ENCODE results near the gene PDS5A.
"Not testable (repeated sequence)": the region's sequence is repeated elsewhere in the genome, so short reads cannot be mapped to it uniquely, and the experiment has no call there.

The PDS5A gene

DNA sequence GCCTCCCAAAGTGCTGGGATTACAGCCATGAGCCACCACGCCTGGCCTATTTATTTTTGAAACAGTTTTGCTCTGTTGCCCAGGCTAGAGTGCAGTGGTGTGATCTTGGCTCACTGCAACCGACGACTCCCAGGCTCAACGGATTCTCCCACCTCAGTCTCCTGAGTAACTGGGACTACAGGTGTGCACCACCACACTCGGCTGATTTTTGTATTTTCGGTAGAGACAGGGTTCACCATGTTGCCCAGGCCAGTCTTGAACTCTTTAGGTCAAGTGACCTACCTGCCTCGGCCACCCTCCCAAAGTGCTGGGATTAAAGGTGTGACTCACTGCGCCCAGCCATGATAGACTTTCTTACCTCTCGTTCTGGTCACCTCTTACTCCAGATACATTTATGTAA lies 155.8 kb downstream of the PDS5A start:
- DNase-seq, result no peak

DNA sequence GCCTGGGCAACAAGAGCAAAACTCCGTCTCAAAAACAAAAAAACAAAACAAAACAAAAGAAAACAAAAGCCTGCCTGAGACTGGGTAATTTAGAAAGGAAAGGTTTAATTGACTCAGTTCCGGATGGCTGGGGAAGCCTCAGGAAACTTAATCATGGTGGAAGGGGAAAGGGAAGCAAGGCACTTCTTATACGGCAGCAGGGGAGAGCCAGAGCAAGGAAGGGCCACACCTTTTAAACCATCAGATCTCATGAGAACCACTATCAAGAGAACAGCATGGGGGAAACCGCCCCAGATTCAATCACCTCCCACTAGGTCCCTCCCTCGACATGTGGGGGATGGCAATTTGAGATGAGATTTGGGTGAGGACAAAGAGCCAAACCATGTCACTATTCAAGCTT lies 157.5 kb downstream of the PDS5A start:
- no peak for DNase-seq

DNA sequence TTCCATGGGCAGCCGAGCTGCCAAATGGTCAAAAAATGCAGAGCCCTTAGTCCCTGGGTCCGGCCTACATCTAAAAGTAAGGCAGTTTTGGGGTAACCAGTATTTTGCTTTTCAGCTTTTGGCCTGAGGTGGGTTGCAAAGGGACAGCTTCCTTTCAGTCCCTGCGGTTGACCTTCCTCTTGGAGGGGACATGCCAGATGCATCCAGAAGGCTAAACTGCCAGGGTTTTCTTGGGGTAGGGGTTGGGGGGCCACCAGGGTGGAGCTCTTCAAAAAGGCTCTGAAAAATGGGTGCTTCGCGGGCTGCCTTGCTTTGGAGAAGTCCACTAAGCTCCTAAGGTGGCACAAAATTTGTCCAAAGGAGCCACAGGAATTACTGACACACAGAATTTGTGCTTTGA lies 159.1 kb downstream of the PDS5A start:
- DNase-seq, result no peak

DNA sequence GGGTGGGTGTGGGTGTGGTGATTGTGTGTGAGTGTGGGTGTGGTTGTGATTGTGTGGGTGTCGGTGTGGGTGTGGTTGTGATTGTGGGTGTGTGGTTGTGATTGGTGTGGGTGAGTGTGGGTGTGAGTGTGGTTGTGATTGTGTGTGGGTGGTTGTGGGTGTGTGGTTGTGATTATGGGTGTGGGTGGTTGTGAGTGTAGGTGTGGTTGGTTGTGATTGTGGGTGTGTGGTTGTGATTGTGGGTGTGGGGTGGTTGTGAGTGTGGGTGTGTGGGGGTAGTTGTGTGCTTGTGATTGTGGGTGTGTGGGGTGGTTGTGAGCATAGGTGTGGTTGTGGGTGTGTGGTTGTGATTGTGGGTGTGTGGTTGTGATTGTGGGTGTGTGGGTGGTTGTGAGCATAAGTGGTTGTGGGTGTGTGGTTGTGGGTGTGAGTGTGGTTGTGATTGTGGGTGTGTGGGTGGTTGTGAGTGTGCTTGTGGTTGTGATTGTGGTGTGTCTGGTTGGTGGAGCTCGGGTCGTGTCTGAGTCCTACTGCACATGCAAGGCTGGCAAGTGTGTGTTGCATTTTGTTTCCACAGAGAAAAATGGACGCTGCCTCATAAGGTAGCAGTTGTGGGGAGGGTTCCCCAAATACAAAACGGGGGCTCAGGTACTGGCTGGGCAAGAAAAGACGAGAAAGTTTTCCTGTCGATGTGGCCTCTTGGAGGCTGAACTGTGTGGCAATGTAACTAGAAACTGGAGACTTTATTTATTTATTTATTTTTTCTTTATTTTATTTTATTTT lies 163.1 kb downstream of the PDS5A start:
- DNase-seq, result no peak

- not testable (repeated sequence) for DNase-seq
Observed at GRCh38 chr4:39813761-39814160, 163.9 kb downstream of the PDS5A start.

- not testable (repeated sequence) for DNase-seq
Observed at GRCh38 chr4:39813033-39813432, 164.7 kb downstream of the PDS5A start.

GRCh38 chr4:39812500-39812899 lies 165.2 kb downstream of the PDS5A start:
- DNase-seq, result no peak

DNA sequence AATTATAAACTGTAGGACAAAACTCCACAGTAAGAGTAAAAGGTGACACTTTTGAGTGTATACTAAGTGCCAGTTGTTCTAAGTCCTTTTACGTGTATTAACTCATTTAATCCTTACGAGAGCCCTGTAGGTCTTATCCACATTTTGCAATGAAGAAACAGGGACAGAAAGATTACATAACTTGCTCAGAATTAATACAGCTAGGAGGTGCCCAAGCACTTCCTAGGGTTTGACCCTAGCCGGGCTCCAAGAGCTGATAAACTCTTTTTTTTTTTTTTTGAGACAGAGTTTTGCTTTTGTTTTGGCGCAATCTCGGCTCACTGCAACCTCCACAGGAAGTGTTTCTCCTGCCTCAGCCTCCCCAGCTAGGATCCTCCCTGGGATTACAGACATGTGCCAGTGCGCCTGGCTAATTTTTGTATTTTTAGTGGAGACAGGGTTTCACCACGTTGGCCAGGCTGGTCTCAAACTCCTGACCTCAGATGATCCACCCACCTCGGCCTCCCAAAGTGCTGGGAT lies 169.4 kb downstream of the PDS5A start:
- peak; percentile 33 to 57 for DNase-seq

DNA sequence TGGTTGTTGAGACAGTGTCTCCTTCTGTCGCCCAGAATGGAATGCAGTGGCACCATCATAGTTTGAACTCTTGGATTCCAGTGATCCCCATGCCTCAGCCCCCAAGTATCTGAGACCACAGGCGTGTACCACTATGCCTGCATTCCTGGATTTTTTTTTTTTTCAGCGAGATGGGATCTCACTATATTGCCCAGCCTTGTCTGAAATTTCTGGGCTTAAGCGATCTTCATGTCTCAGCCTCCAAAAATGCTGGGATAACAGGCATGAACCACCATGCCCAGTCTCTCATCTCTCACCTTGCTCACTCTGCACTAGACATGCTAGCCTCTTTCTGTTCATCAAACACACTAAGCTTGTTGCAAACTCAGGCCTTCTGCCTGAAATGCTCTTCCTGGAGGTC lies 175.7 kb downstream of the PDS5A start:
- no peak for DNase-seq

GRCh38 chr4:39792976-39793375 lies 184.7 kb downstream of the PDS5A start:
- DNase-seq, result not testable (repeated sequence)

DNA sequence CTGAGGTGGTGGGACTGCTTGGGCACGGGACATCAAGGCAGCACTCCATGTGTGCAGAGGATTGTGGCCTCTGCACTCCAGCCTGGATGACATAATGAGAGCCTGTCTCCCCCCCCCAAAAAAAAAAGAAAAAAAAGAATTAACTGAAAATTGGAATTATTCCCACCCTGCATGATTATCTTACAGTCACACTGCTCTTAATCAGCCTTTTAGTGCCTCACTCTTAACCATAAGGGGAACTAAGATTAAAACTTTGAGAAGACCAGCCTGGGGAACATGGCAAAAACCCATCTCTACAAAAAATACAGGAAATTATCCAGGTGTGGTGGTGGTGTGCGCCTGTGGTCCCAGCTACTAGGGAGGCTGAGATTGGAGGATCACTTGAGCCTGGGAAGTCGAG lies 185.2 kb downstream of the PDS5A start:
- DNase-seq, result no peak

DNA sequence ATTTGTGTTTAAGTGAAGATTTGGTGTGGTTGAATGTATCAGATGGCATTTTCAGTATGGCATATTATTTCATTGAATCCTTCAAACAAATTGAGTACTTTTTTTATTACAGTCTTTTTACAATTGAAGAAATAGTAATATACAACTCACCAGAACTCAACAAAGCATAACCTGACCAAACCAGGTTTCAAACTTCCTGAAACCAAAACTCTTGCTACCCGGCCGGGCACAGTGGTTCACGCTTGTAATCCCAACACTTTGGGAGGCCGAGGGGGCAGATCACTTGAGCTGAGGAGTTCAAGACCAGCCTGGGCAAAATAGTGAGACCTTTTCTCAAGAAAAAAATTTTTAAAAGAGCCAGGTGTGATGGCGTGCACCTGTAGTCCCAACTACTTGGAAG lies 185.6 kb downstream of the PDS5A start:
- no peak for DNase-seq

GRCh38 chr4:39786838-39787237 lies 190.9 kb downstream of the PDS5A start:
- no peak for DNase-seq

DNA sequence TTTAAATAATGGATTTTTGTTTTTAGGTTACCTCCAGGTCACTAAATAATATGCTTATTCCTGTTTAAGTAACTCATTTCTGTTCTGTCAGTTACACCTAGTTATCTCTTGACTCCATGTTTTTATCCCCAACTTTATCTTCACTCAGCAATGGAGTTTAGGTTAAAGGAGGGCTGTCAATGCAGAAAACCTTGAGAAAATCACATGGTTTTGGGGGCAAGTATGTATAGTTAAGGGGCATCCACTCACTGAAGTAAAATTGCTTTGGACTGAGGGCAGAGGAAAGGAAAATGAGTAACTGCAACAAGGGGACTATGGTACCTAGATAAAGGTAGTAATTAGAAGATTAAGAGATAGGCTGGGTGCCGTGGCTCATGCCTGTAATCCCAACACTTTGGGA lies 192.6 kb downstream of the PDS5A start:
- no peak for DNase-seq

DNA sequence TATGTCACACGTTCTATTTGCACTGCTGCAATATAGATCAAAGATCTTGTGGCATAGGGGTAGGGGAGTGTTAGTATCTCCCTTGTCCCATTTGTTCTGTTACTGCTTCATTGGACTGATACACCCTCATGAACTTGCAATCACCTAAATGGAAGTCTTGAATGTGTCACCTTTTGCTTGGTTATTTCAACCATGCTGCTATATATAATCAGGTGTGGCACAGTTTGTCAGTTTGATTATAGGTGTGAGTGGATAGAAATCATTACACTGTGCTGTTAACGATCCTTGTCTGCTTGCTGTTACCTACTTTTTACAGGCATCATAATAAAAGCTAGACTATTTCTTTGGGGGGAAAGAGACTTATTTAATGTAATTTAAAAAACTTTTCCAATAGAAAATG lies 195.7 kb downstream of the PDS5A start:
- DNase-seq, result not testable (repeated sequence)
